HEK293 (cell line): ENCODE measurements around the gene SLC38A9.

ENCODE experiments used
- ATF2 ChIP-seq: fragments of 450-650 bp; formaldehyde crosslinking; IDR thresholded peaks from 2 replicates; pipeline ENCODE4 v1.5.1; 2016; ENCODE audit warnings: missing biosample characterization, missing genetic modification characterization, low read depth
- CTCF ChIP-seq: fragments of 450-650 bp; formaldehyde crosslinking; IDR thresholded peaks from 2 replicates; pipeline ENCODE4 v1.5.1; 2016; ENCODE audit warnings: missing biosample characterization, missing genetic modification characterization
- KLF10 ChIP-seq: fragments of 450-650 bp; IDR thresholded peaks from 2 replicates; pipeline ENCODE4 v1.5.1; 2018; ENCODE audit warnings: missing biosample characterization, mild to moderate bottlenecking, missing genetic modification characterization
- ZIC2 ChIP-seq: fragments of 450-650 bp; formaldehyde crosslinking; IDR thresholded peaks from 2 replicates; pipeline ENCODE4 v1.5.1; 2016; ENCODE audit warnings: missing biosample characterization, missing genetic modification characterization
- ZNF211 ChIP-seq: fragments of 450-650 bp; formaldehyde crosslinking; IDR thresholded peaks from 2 replicates; pipeline ENCODE4 v1.5.1; 2016; ENCODE audit warnings: low read depth, missing biosample characterization, missing genetic modification characterization
- ZNF311 ChIP-seq: fragments of 450-650 bp; formaldehyde crosslinking; IDR thresholded peaks from 2 replicates; pipeline ENCODE4 v1.5.1; 2017; ENCODE audit warnings: missing biosample characterization, missing genetic modification characterization, borderline replicate concordance
- ZNF362 ChIP-seq: fragments of 450-650 bp; formaldehyde crosslinking; IDR thresholded peaks from 2 replicates; pipeline ENCODE4 v1.5.1; 2016; ENCODE audit warnings: missing biosample characterization, missing genetic modification characterization
- ZNF366 ChIP-seq: fragments of 450-650 bp; formaldehyde crosslinking; conservative IDR thresholded peaks from 2 replicates; pipeline ENCODE4 v1.5.1; 2016; ENCODE audit warnings: missing biosample characterization, missing genetic modification characterization
- ZNF548 ChIP-seq: fragments of 450-650 bp; formaldehyde crosslinking; IDR thresholded peaks from 2 replicates; pipeline ENCODE4 v1.5.1; 2016; ENCODE audit warnings: missing biosample characterization, missing genetic modification characterization
- ZNF561 ChIP-seq: fragments of 450-650 bp; IDR thresholded peaks from 2 replicates; pipeline ENCODE4 v1.5.1; 2018; ENCODE audit warnings: missing biosample characterization, missing genetic modification characterization, borderline replicate concordance
- ZNF843 ChIP-seq: fragments of 450-650 bp; formaldehyde crosslinking; IDR thresholded peaks from 2 replicates; pipeline ENCODE4 v1.5.1; 2016; ENCODE audit warnings: missing biosample characterization, missing genetic modification characterization

- TF ChIP-seq ZNF366 (tag by site-specific recombination) (no peak), CTCF (tag by site-specific recombination) (no peak), ZNF311 (tag by site-specific recombination) (no peak), ZNF561 (tag by site-specific recombination) (no peak), ZNF843 (tag by site-specific recombination) (no peak), ZNF211 (tag by site-specific recombination) (no peak), ZIC2 (tag by site-specific recombination) (no peak), ZNF362 (tag by site-specific recombination) (no peak), ZNF548 (tag by site-specific recombination) (no peak), ATF2 (tag by site-specific recombination) (no peak), KLF10 (tag by site-specific recombination) (no peak)
Observed at GRCh38 chr5:55711507-55712022, 559 bp downstream of the SLC38A9 start.
